HCT116 (cell line): ENCODE results near the gene RPS17. TPM values are rescaled to one million over a fixed set of nuclear protein-coding genes. Genes with fewer than 3 reads are reported as not detected.
"Not testable (repeated sequence)": the region's sequence is repeated elsewhere in the genome, so short reads cannot be mapped to it uniquely, and the experiment has no call there.

ENCODE experiments used
- ATAC-seq: fragments of 200-7000 bp; cut with Tn5 transposase; 2 replicates; pipeline ENCODE4 v1.9.1; 2020; ENCODE audit warnings: mild to moderate bottlenecking, moderate library complexity
- BruUV-seq: library from RNA; stranded (reverse); fragments of 400-500 nt; replicated peaks from 2 replicates; lab custom pipeline; 2021; lab: Mats Ljungman, UMichigan
- CTCF ChIA-PET: fragments of 300-600 bp; sonication (Branson Sonifier 250); formaldehyde crosslinking; loops from one replicate; lab custom pipeline; 2021; ENCODE audit warnings: antibody characterized with exemption; lab: Charles Lee
- POLR2A ChIA-PET: fragments of 300-600, 350-600 bp; sonication (Branson Sonifier 250); formaldehyde crosslinking; loops from one replicate; lab custom pipeline; 2021; ENCODE audit warnings: antibody characterized with exemption; lab: Charles Lee
- RAD21 ChIA-PET, 2 experiments: fragments of 300-600 bp; sonication (Branson Sonifier 250); formaldehyde crosslinking; loops; one replicate each; lab custom pipeline; 2023; ENCODE audit warnings: low total read pairs in 2 of 2; ENCODE audit not compliant: uncharacterized antibody in 2 of 2, unreplicated experiment in 2 of 2, low non-redundant PET in 1 of 2; lab: Charles Lee
- DNase-seq: peaks from one replicate; pipeline ENCODE4 v3.0.0-alpha.2; 2010; ENCODE audit warnings: low read depth, low spot score
- H2AFZ ChIP-seq: fragments of 200-600 bp; shearing (Covaris generic), sonication (generic); 2 replicates; pipeline ENCODE4 v1.6.1; 2017; ENCODE audit warnings: low read depth, mixed run types, mixed read lengths, antibody characterized with exemption, low read length; ENCODE audit not compliant: poor library complexity, severe bottlenecking
- H3K27ac ChIP-seq: 2 replicates; pipeline ENCODE4 v1.5.1; 2012; ENCODE audit warnings: low read depth, low read length
- H3K27me3 ChIP-seq: fragments of 200-600 bp; sonication (generic); 2 replicates; pipeline ENCODE4 v1.6.1; 2016; ENCODE audit warnings: mixed run types, low read length, mixed read lengths; ENCODE audit not compliant: insufficient read depth
- H3K36me3 ChIP-seq, 2 experiments: fragments of 200-500 bp in 1 of 2; fragments of 200-600 bp in 1 of 2; sonication (Bioruptor generic) in 1 of 2; sonication (generic) in 1 of 2; 2 replicates each; pipeline versions ENCODE4 v1.5.1 to v1.6.1; 2014 to 2016; ENCODE audit warnings: low read length in 2 of 2, inconsistent platforms in 1 of 2, mixed read lengths in 1 of 2, mixed run types in 1 of 2; ENCODE audit not compliant: insufficient read depth in 2 of 2, control insufficient read depth in 1 of 2
- H3K4me1 ChIP-seq, 2 experiments: fragments of 200-600 bp in 1 of 2; sonication (generic) in 1 of 2; 2 replicates each; pipeline versions ENCODE4 v1.5.1 to v1.6.1; 2012 to 2017; ENCODE audit warnings: low read length in 2 of 2, inconsistent platforms in 1 of 2, mild to moderate bottlenecking in 1 of 2, mixed read lengths in 1 of 2, mixed run types in 1 of 2, moderate library complexity in 1 of 2; ENCODE audit not compliant: insufficient read depth in 2 of 2, control insufficient read depth in 1 of 2
- H3K4me2 ChIP-seq: fragments of 200-600 bp; sonication (generic); 2 replicates; pipeline ENCODE4 v1.6.1; 2017; ENCODE audit warnings: mixed run types, low read length, mixed read lengths
- H3K4me3 ChIP-seq, 2 experiments: fragments of 200-600 bp in 1 of 2; sonication (generic) in 1 of 2; replicated peaks in 1 of 2; 2 replicates each; pipeline ENCODE4 v1.5.1; 2011 to 2016; ENCODE audit warnings: low read length in 2 of 2, control low read depth in 1 of 2, low read depth in 1 of 2, mild to moderate bottlenecking in 1 of 2, mixed read lengths in 1 of 2, mixed run types in 1 of 2
- H3K79me2 ChIP-seq: fragments of 200-600 bp; sonication (generic); 2 replicates; pipeline ENCODE4 v1.6.1; 2017; ENCODE audit warnings: mild to moderate bottlenecking, mixed run types, low read length, moderate library complexity, mixed read lengths; ENCODE audit not compliant: insufficient read depth
- H3K9ac ChIP-seq: fragments of 200-600 bp; sonication (generic); 2 replicates; pipeline ENCODE4 v1.6.1; 2016; ENCODE audit warnings: low read length, mixed read lengths
- H3K9me2 ChIP-seq: fragments of 200-600 bp; sonication (generic), shearing (Covaris generic); 2 replicates; pipeline ENCODE4 v1.6.1; 2017; ENCODE audit warnings: mixed run types, mild to moderate bottlenecking, moderate library complexity; ENCODE audit not compliant: insufficient read depth
- H3K9me3 ChIP-seq, 2 experiments: fragments of 200-500 bp in 1 of 2; fragments of 200-600 bp in 1 of 2; sonication (Bioruptor generic) in 1 of 2; sonication (generic) in 1 of 2; 2 replicates each; pipeline ENCODE4 v1.6.1; 2014 to 2017; ENCODE audit warnings: low read length in 2 of 2, mixed read lengths in 2 of 2, inconsistent platforms in 1 of 2, low read depth in 1 of 2, mild to moderate bottlenecking in 1 of 2, mixed run types in 1 of 2, moderate library complexity in 1 of 2; ENCODE audit not compliant: control insufficient read depth in 1 of 2, insufficient read depth in 1 of 2
- H4K20me1 ChIP-seq: fragments of 200-600 bp; sonication (generic), shearing (Covaris generic); 2 replicates; pipeline ENCODE4 v1.6.1; 2017; ENCODE audit warnings: mixed run types, mild to moderate bottlenecking, moderate library complexity; ENCODE audit not compliant: insufficient read depth
- intact Hi-C: fragments of 100-400 bp; cut with micrococcal nuclease; formaldehyde crosslinking; loops from 2 replicates; pipeline ENCODE4 v1.10.0; 2022
- total RNA-seq: library from RNA; stranded (reverse); gene quantifications from one replicate; pipeline ENCODE4 v1.2.1, GENCODE V29; 2021; ENCODE audit not compliant: unreplicated experiment

The RPS17 gene
- total RNA-seq, 1 experiment from 2014 or later, result 2,385 TPM

GRCh38 chr15:82487045-82487444 is 53.2 kb downstream of the RPS17 start:
- H3K4me2 ChIP-seq, H3K79me2 ChIP-seq, DNase-seq, BruUV-seq, H3K9me3 ChIP-seq, H3K4me1 ChIP-seq, intact Hi-C loops, POLR2A ChIA-PET, H2AFZ ChIP-seq, H3K4me3 ChIP-seq, CTCF ChIA-PET, ATAC-seq, H3K9ac ChIP-seq, H4K20me1 ChIP-seq, H3K27me3 ChIP-seq, H3K9me2 ChIP-seq, H3K36me3 ChIP-seq, H3K27ac ChIP-seq, RAD21 ChIA-PET: not testable (repeated sequence)

Other genes starting within 250 kb of the RPS17 start
- 1.2 TPM for gene GOLGA6L10, start 191.0 kb downstream of the RPS17 start, total RNA-seq
- 4.3 TPM for gene GOLGA6L9, start 110.6 kb downstream of the RPS17 start, total RNA-seq
- not detected for gene CPEB1, start 106.9 kb upstream of the RPS17 start, total RNA-seq
- 0.07 TPM for gene AP3B2, start 169.4 kb upstream of the RPS17 start, total RNA-seq